ENCODE results near the gene ESAM. TPM values are rescaled to one million over a fixed set of nuclear protein-coding genes. Genes with fewer than 3 reads are reported as not detected.

The ESAM gene
- total and polyA plus RNA-seq, 2 of the 8 experiments (the other 6 are each of a cell fraction or from before 2014, with no cell fraction given) = 0.09 TPM; not detected in 1

- Histone ChIP-seq H3K23ac (ENCODE audit: insufficient read length) (no peak within 1 kb of the TSS), H3K56ac (replicated peaks; ENCODE audit: insufficient read length, low read depth, low read length) (peak within 1 kb of the TSS; percentile 98), H3K4ac (replicated peaks; ENCODE audit: insufficient read length, low read depth, low read length) (peak within 1 kb of the TSS; percentile 89), H3K23me2 (ENCODE audit: low read depth, low read length) (peaks cover 3% of the 10 kb centered on the region; the same call in 1 of the 2 replicates), H2BK12ac (ENCODE audit: low read depth, low read length) (peak within 1 kb of the TSS; percentile 93; the same call in 1 of the 2 replicates), H2BK15ac (ENCODE audit: low read length) (no peak within 1 kb of the TSS), H2AK5ac (ENCODE audit: low read depth, low read length) (no peak within 1 kb of the TSS), H2BK120ac (replicated peaks; ENCODE audit: low read depth, low read length) (no peak within 1 kb of the TSS), H3K4me2 (ENCODE audit: insufficient read depth in 1 of 2, low read depth in 2 of 2, low read length in 2 of 2) (peak within 1 kb of the TSS; percentile 89 to 97), H3K27ac (ENCODE audit: low read depth, low read length) (peak within 1 kb of the TSS; percentile 96), H3K79me2 (ENCODE audit: control insufficient read depth in 1 of 2, insufficient read depth in 2 of 2, low read length in 2 of 2) (peaks cover 18 to 45% of the 10 kb centered on the region in 2 experiments), H3K9me3 (ENCODE audit: insufficient read depth in 2 of 2, low read depth in 1 of 2, low read length in 1 of 2) (no peaks in the 10 kb centered on the region), H3K27me3 (replicated peaks in 1 of 4; ENCODE audit: control insufficient read depth in 3 of 4, extremely low read depth in 1 of 4, insufficient read depth in 3 of 4, low read length in 3 of 4) (no peaks in the 10 kb centered on the region), H3K4me3 (ENCODE audit: extremely low read depth in 1 of 4, insufficient read depth in 2 of 4, low read depth in 3 of 4, low read length in 4 of 4) (peak within 1 kb of the TSS; percentile 70 to 86 (median 74)), H4K8ac (ENCODE audit: extremely low read depth, insufficient read depth, low read length) (peak within 1 kb of the TSS; percentile 99), H4K20me1 (replicated peaks in 1 of 2; ENCODE audit: control insufficient read depth in 1 of 2, insufficient read depth in 2 of 2, low read length in 2 of 2) (peaks cover 1 to 9% of the 10 kb centered on the region in 2 experiments), H4K5ac (ENCODE audit: insufficient read length, low read depth, low read length) (peak within 1 kb of the TSS; percentile 100), H2BK20ac (ENCODE audit: low read length) (no peak within 1 kb of the TSS), H3K9ac (replicated peaks in 1 of 4; ENCODE audit: extremely low read depth in 1 of 4, low read depth in 3 of 4, low read length in 3 of 4) (peak within 1 kb of the TSS; percentile 84 to 98 (median 94)), H3K79me1 (ENCODE audit: low read depth, low read length) (peaks cover 3% of the 10 kb centered on the region; the same call in 1 of the 2 replicates), H2BK5ac (ENCODE audit: low read depth, low read length) (peak within 1 kb of the TSS; percentile 94; the same call in 1 of the 2 replicates), H2AFZ (ENCODE audit: low read length) (peak within 1 kb of the TSS; percentile 85), H4K91ac (replicated peaks; ENCODE audit: insufficient read length, low read length) (peak within 1 kb of the TSS; percentile 99), H3K18ac (ENCODE audit: extremely low read depth, low read length) (peak within 1 kb of the TSS; percentile 98), H3K4me1 (replicated peaks in 1 of 4; ENCODE audit: control insufficient read depth in 3 of 4, insufficient read depth in 4 of 4, low read length in 3 of 4) (peaks cover 0 to 6% (median under 1%) of the 10 kb centered on the region in 4 experiments; a peak in 3 of 7 replicates), H3K14ac (ENCODE audit: insufficient read length) (no peak within 1 kb of the TSS), H3K36me3 (ENCODE audit: control insufficient read depth in 2 of 4, insufficient read depth in 4 of 4, low read length in 3 of 4) (no peaks in the 10 kb centered on the region)
- DNase-seq (ENCODE audit: low read depth in 1 of 2, low spot score in 2 of 2) = peak; percentile 29 to 90
- WGBS, 2 experiments (ENCODE audit: extremely low coverage in 1 of 2, insufficient coverage in 1 of 2, insufficient read length in 1 of 2, insufficient replicate concordance in 2 of 2, low coverage in 1 of 2, low lambda C conversion rate in 2 of 2, missing lambda C conversion rate in 1 of 2) = 1% methylated on average over 57 of the region's 62 CpGs; no CpG with 5 or more reads in 1 of the 2 experiments
- FAIRE-seq = no peak
- ChIA-PET CTCF (ENCODE audit: partially characterized antibody) (interaction anchor here (0.8 to 3.3 kb wide), 10 partner anchors 21 to 147 kb away, joined by 3 to 24 read pairs (median 6); no protein-coding TSS in a partner anchor), POLR2A (ENCODE audit: partially characterized antibody) (interaction anchor here (1.0 to 3.7 kb wide), 16 partner anchors 10 to 127 kb away, joined by 3 to 26 read pairs (median 5); partner anchors contain the start of genes ESAM, SIAE and SPA17)
- TF ChIP-seq RNF2 (IDR thresholded peaks at IDR 0.05; ENCODE audit: borderline replicate concordance, low read depth, low read length, missing control alignments, poor library complexity, severe bottlenecking) (no peak), CBX8 (IDR thresholded peaks at IDR 0.05; ENCODE audit: borderline replicate concordance, low read depth, low read length) (no peak), TAF1 (IDR thresholded peaks at IDR 0.05; ENCODE audit: low read depth, low read length) (peak; percentile 94), EZH2 (IDR thresholded peaks at IDR 0.05; ENCODE audit: low read depth, low read length, severe bottlenecking) (no peak), BRCA1 (IDR thresholded peaks at IDR 0.05; ENCODE audit: low read depth, low read length) (no peak), YY1 (IDR thresholded peaks at IDR 0.05; ENCODE audit: low read depth, low read length) (peak; percentile 94), ATF2 (IDR thresholded peaks at IDR 0.05; ENCODE audit: low read length) (no peak), SIRT6 (IDR thresholded peaks at IDR 0.05; ENCODE audit: low read length) (no peak), SIX5 (IDR thresholded peaks at IDR 0.05; ENCODE audit: low read depth, low read length) (no peak), PHF8 (conservative IDR thresholded peaks at IDR 0.05; ENCODE audit: low read depth, low read length) (peak; percentile 99)
These were observed 38.3 kb upstream of the ESAM start, which contains the start of gene MSANTD2 for GRCh38 chr11:124800226-124800929. Gene MSANTD2 (minus strand): TSS chr11:124800406. CDS start chr11:124800380, 26 bp downstream.
